Measurements from ENCODE around the gene ITPK1. TPM values are rescaled to one million over a fixed set of nuclear protein-coding genes. Genes with fewer than 3 reads are reported as not detected.

Gene ITPK1
- total and polyA plus RNA-seq, 12 donors, result 47.1 to 152 (median 92.7) TPM

DNA sequence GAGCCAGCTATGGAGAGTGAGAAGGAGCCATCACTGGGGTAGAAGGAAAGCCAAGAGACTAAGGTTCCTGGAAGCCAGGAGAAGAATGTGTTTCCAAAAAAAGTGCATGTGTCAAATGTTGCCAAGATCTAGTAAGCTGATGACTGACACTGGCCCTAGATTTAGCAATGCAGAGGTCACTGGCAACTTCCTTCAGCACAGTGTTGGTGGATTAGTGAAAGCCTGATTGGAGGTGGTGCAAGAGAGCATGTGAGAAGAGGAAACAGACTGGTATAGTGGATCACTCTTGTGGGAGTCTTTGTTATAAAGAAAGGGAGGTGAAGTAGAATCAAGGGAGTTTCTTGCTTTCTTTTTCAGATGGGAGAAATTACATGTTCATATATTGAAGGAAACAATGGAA, 226.8 kb downstream of the ITPK1 start:
- no peak for ATAC-seq
- Histone ChIP-seq H3K27ac (no peak overlapping the region), H3K9me3 (peaks cover 0 to 24% (median 12%) of the 10 kb centered on the region in 11 donors), H3K27me3 (peaks cover 0 to 26% (median 0%) of the 10 kb centered on the region in 7 donors), H3K36me3 (no peaks in the 10 kb centered on the region), H3K4me1 (no peaks in the 10 kb centered on the region), H3K4me3 (no peak overlapping the region)
- no peak for TF ChIP-seq CTCF (IDR thresholded peaks at IDR 0.05)
- no peak for DNase-seq
- intact Hi-C loops (cut with DNase I), result loop anchor here in 1 of 10 donors (10.0 kb wide), 1 partner anchor 256 kb away; no protein-coding TSS in a partner anchor

GRCh38 chr14:92887157-92887556, 228.6 kb downstream of the ITPK1 start:
- Histone ChIP-seq H3K9me3 (peaks cover 0 to 7% (median 0%) of the 10 kb centered on the region in 11 donors), H3K4me3 (no peak overlapping the region), H3K4me1 (no peaks in the 10 kb centered on the region), H3K36me3 (no peaks in the 10 kb centered on the region), H3K27me3 (peaks cover 0 to 33% (median 0%) of the 10 kb centered on the region in 7 donors), H3K27ac (no peak overlapping the region)
- 84 to 93% methylated on average over 1 of the region's 1 CpG for WGBS, 2 donors
- ATAC-seq (no peak), DNase-seq (no peak)
- intact Hi-C loops (cut with DNase I), result loop anchor here in 1 of 10 donors (10.0 kb wide), 1 partner anchor 258 kb away; no protein-coding TSS in a partner anchor
- TF ChIP-seq CTCF (IDR thresholded peaks at IDR 0.05), result no peak

Other genes with a start within 250 kb of the ITPK1 start
- not detected for gene CHGA, start 192.8 kb downstream of the ITPK1 start, total RNA-seq
- gene CHGA, start 192.8 kb downstream of the ITPK1 start, polyA plus RNA-seq, result under 1 TPM in 1 of 2 donors, not detected in 1; 0.14 TPM
- gene MOAP1, start 69.0 kb upstream of the ITPK1 start, total RNA-seq, result 10 to 100 TPM; 47.7 to 96.1 (median 81.5) TPM
- gene MOAP1, start 69.0 kb upstream of the ITPK1 start, polyA plus RNA-seq, result 10 to 100 TPM; 14.6 to 28.9 TPM
- 10 to 100 TPM; 22.3 to 29.7 (median 25.7) TPM for gene LYSET, start 69.4 kb upstream of the ITPK1 start, total RNA-seq
- 10 to 100 TPM; 19.5 to 22.5 TPM for gene LYSET, start 69.4 kb upstream of the ITPK1 start, polyA plus RNA-seq
- gene GON7, start 91.1 kb upstream of the ITPK1 start, total RNA-seq, result 10 to 100 TPM in 8 of 10 donors, 1 to 10 TPM in 2; 9.9 to 20.1 (median 14.3) TPM
- 10 to 100 TPM; 17.9 to 20.0 TPM for gene GON7, start 91.1 kb upstream of the ITPK1 start, polyA plus RNA-seq
- gene UBR7, start 91.3 kb upstream of the ITPK1 start, total RNA-seq, result 10 to 100 TPM; 17.7 to 28.3 (median 21.1) TPM
- 10 to 100 TPM in 1 of 2 donors, 1 to 10 TPM in 1; 7.8 to 25.9 TPM for gene UBR7, start 91.3 kb upstream of the ITPK1 start, polyA plus RNA-seq
- gene BTBD7, start 217.1 kb upstream of the ITPK1 start, total RNA-seq, result 10 to 100 TPM; 12.7 to 33.6 (median 23.7) TPM
- gene BTBD7, start 217.1 kb upstream of the ITPK1 start, polyA plus RNA-seq, result 1 to 10 TPM; 3.6 to 9.1 TPM
- gene COX8C, start 231.3 kb upstream of the ITPK1 start, total RNA-seq, result 1 to 10 TPM in 1 of 10 donors, under 1 TPM in 4, not detected in 5; 0.61 to 1.3 (median 0.72) TPM
- not detected for gene COX8C, start 231.3 kb upstream of the ITPK1 start, polyA plus RNA-seq

Data from heart right ventricle (tissue), 16 donors.